OCI-LY1 (cell line): ENCODE measurements around the gene CASKIN2.

ENCODE experiments used
- H2AFZ ChIP-seq: fragments of 200-600 bp; sonication (generic), shearing (Covaris generic); 2 replicates; pipeline ENCODE4 v1.6.0; 2014; ENCODE audit warnings: antibody characterized with exemption, mild to moderate bottlenecking, low read length
- H3F3A ChIP-seq: fragments of 200-600 bp; sonication (generic), shearing (Covaris generic); 2 replicates; pipeline ENCODE4 v1.6.0; 2014; ENCODE audit warnings: mild to moderate bottlenecking, antibody characterized with exemption, low read length, moderate library complexity; ENCODE audit not compliant: insufficient read depth
- H3K27ac ChIP-seq: fragments of 200-600 bp; sonication (generic); 2 replicates; pipeline ENCODE4 v1.5.1; 2014; ENCODE audit warnings: low read length, mixed run types, mild to moderate bottlenecking, low read depth; ENCODE audit not compliant: poor library complexity, severe bottlenecking
- H3K27me3 ChIP-seq: fragments of 200-600 bp; sonication (generic); 2 replicates; pipeline ENCODE4 v1.6.0; 2014; ENCODE audit warnings: antibody characterized with exemption, mild to moderate bottlenecking, low read length, moderate library complexity; ENCODE audit not compliant: insufficient read depth
- H3K36me3 ChIP-seq: fragments of 200-600 bp; sonication (generic); 2 replicates; pipeline ENCODE4 v1.6.1; 2014; ENCODE audit warnings: mild to moderate bottlenecking, antibody characterized with exemption, low read length, moderate library complexity, mixed read lengths; ENCODE audit not compliant: insufficient read depth
- H3K4me1 ChIP-seq: fragments of 200-600 bp; sonication (generic); 2 replicates; pipeline ENCODE4 v1.5.1; 2014; ENCODE audit warnings: mild to moderate bottlenecking, low read length, moderate library complexity; ENCODE audit not compliant: insufficient read depth, severe bottlenecking
- H3K4me2 ChIP-seq: fragments of 200-600 bp; sonication (generic), shearing (Covaris generic); 2 replicates; pipeline ENCODE4 v1.6.1; 2014; ENCODE audit warnings: low read length
- H3K4me3 ChIP-seq: fragments of 200-600 bp; sonication (generic); 2 replicates; pipeline ENCODE4 v1.5.1; 2014; ENCODE audit warnings: low read length, low read depth, mild to moderate bottlenecking, mixed read lengths; ENCODE audit not compliant: poor library complexity, severe bottlenecking
- H3K79me2 ChIP-seq: fragments of 200-600 bp; shearing (Covaris generic); 2 replicates; pipeline ENCODE4 v1.6.1; 2016; ENCODE audit warnings: mixed run types, low read length, mixed read lengths; ENCODE audit not compliant: insufficient read depth
- H3K9ac ChIP-seq: fragments of 200-600 bp; sonication (generic), shearing (Covaris generic); 2 replicates; pipeline ENCODE4 v1.6.1; 2014; ENCODE audit warnings: mild to moderate bottlenecking, low read length, mixed read lengths
- H3K9me2 ChIP-seq: fragments of 200-600 bp; sonication (generic), shearing (Covaris generic); 2 replicates; pipeline ENCODE4 v1.6.1; 2014; ENCODE audit warnings: low read depth, mild to moderate bottlenecking, low read length, mixed read lengths
- H3K9me3 ChIP-seq: fragments of 200-600 bp; shearing (Covaris generic); 2 replicates; pipeline ENCODE4 v1.6.1; 2014; ENCODE audit warnings: low read length, mixed read lengths
- H4K20me1 ChIP-seq: fragments of 200-600 bp; sonication (generic), shearing (Covaris generic); 2 replicates; pipeline ENCODE4 v1.6.0; 2016; ENCODE audit warnings: mild to moderate bottlenecking, low read length; ENCODE audit not compliant: insufficient read depth
- CTCF ChIP-seq: fragments of 200-600 bp; sonication (generic), shearing (Covaris generic); IDR thresholded peaks from 2 replicates; pipeline ENCODE4 v1.5.1; 2017; ENCODE audit warnings: mild to moderate bottlenecking, antibody characterized with exemption, low read length, moderate library complexity, mixed read lengths
- EZH2 ChIP-seq: fragments of 200-600 bp; sonication (generic), shearing (Covaris generic); IDR thresholded peaks from 2 replicates; pipeline ENCODE4 v1.8.0; 2017; ENCODE audit warnings: borderline replicate concordance, mixed run types, mild to moderate bottlenecking, antibody characterized with exemption, low read length, moderate library complexity, mixed read lengths

The CASKIN2 gene

GRCh38 chr17:75516619-75517296 lies 1.4 kb upstream of the CASKIN2 start:
- Histone ChIP-seq H4K20me1 (no peaks in the 10 kb centered on the region), H3K4me1 (peaks cover 24% of the 10 kb centered on the region), H3K4me2 (peak overlapping the region; percentile 80), H2AFZ (no peak overlapping the region), H3K9me2 (no peaks in the 10 kb centered on the region), H3F3A (no peaks in the 10 kb centered on the region), H3K9ac (peak overlapping the region; percentile 73), H3K27me3 (no peaks in the 10 kb centered on the region), H3K36me3 (peaks cover 7% of the 10 kb centered on the region; the same call in 1 of the 2 replicates), H3K27ac (no peak overlapping the region), H3K79me2 (no peaks in the 10 kb centered on the region), H3K9me3 (no peaks in the 10 kb centered on the region), H3K4me3 (peak overlapping the region; percentile 85)
- no peak for TF ChIP-seq CTCF
- no peak for TF ChIP-seq EZH2

GRCh38 chr17:75516255-75516618 lies 900 bp upstream of the CASKIN2 start, which contains the start of gene TSEN54:
TSEN54 (plus strand) TSS chr17:75516528; CDS start chr17:75516561, 33 bp downstream.
- Histone ChIP-seq H3K79me2 (no peaks in the 10 kb centered on the region), H4K20me1 (no peaks in the 10 kb centered on the region), H3K27ac (no peak within 1 kb of the TSS)

GRCh38 chr17:75514919-75515495 lies 330 bp downstream of the CASKIN2 start:
- H3K4me1 ChIP-seq, result peaks cover 24% of the 10 kb centered on the region
- no peaks in the 10 kb centered on the region for H3F3A ChIP-seq
- no peaks in the 10 kb centered on the region for H3K79me2 ChIP-seq
- no peaks in the 10 kb centered on the region for H3K9me3 ChIP-seq
- H3K9ac ChIP-seq, result peak overlapping the region; percentile 11; the same call in 1 of the 2 replicates
- H3K27me3 ChIP-seq, result no peaks in the 10 kb centered on the region
- H3K27ac ChIP-seq, result no peak overlapping the region
- H3K9me2 ChIP-seq, result no peaks in the 10 kb centered on the region
- TF ChIP-seq CTCF (no peak), EZH2 (no peak)
- H2AFZ ChIP-seq, result no peak overlapping the region
- H3K4me2 ChIP-seq, result peak overlapping the region; percentile 88
- peaks cover 7% of the 10 kb centered on the region; the same call in 1 of the 2 replicates for H3K36me3 ChIP-seq
- H3K4me3 ChIP-seq, result peak overlapping the region; percentile 85
- H4K20me1 ChIP-seq, result no peaks in the 10 kb centered on the region

More at GRCh38 chr17:75516255-75516618, 900 bp upstream of the CASKIN2 start, which contains the start of gene TSEN54:
- TF ChIP-seq EZH2, result no peak
- no peak for TF ChIP-seq CTCF
- peaks cover 7% of the 10 kb centered on the region; the same call in 1 of the 2 replicates for H3K36me3 ChIP-seq
- peak within 1 kb of the TSS; percentile 88 for H3K4me2 ChIP-seq
- no peaks in the 10 kb centered on the region for H3K9me3 ChIP-seq
- no peaks in the 10 kb centered on the region for H3K9me2 ChIP-seq
- H3K9ac ChIP-seq, result peak within 1 kb of the TSS; percentile 73
- no peaks in the 10 kb centered on the region for H3K27me3 ChIP-seq
- peaks cover 24% of the 10 kb centered on the region for H3K4me1 ChIP-seq
- no peak within 1 kb of the TSS for H2AFZ ChIP-seq
- H3K4me3 ChIP-seq, result peak within 1 kb of the TSS; percentile 85
- H3F3A ChIP-seq, result no peaks in the 10 kb centered on the region
